Nephron (organoid): ENCODE measurements around the gene PGM2L1.
"Not testable (repeated sequence)": the region's sequence is repeated elsewhere in the genome, so short reads cannot be mapped to it uniquely, and the experiment has no call there.

ENCODE experiments used
- H3K27ac Mint-ChIP-seq, 3 experiments: 2 replicates each; pipeline ENCODE4 v1.8.0; 2020; ENCODE audit warnings: mixed read lengths in 3 of 3, mild to moderate bottlenecking in 2 of 3, moderate library complexity in 1 of 3
- H3K27me3 Mint-ChIP-seq: 2 replicates; pipeline ENCODE4 v1.8.0; 2021; ENCODE audit warnings: low read depth, mild to moderate bottlenecking, moderate library complexity, mixed read lengths
- H3K36me3 Mint-ChIP-seq: 2 replicates; pipeline ENCODE4 v1.8.0; 2020; ENCODE audit warnings: low read depth, mixed read lengths
- H3K4me1 Mint-ChIP-seq: 2 replicates; pipeline ENCODE4 v1.8.0; 2020; ENCODE audit warnings: mixed read lengths
- H3K4me3 Mint-ChIP-seq, 3 experiments: 2 replicates each; pipeline ENCODE4 v1.8.0; 2020; ENCODE audit warnings: mild to moderate bottlenecking in 3 of 3, mixed read lengths in 3 of 3, moderate library complexity in 2 of 3
- H3K9me3 Mint-ChIP-seq: 2 replicates; pipeline ENCODE4 v1.8.0; 2020; ENCODE audit warnings: mixed read lengths
- TF ChIP-seq, protein P1 (sequence below), 3 experiments: fragments of 200-600 bp; sonication (generic); IDR thresholded peaks; one replicate each; pipeline ENCODE4 v1.5.0; 2021; ENCODE audit warnings: antibody characterized with exemption in 3 of 3; ENCODE audit not compliant: unreplicated experiment in 3 of 3

The PGM2L1 gene

DNA sequence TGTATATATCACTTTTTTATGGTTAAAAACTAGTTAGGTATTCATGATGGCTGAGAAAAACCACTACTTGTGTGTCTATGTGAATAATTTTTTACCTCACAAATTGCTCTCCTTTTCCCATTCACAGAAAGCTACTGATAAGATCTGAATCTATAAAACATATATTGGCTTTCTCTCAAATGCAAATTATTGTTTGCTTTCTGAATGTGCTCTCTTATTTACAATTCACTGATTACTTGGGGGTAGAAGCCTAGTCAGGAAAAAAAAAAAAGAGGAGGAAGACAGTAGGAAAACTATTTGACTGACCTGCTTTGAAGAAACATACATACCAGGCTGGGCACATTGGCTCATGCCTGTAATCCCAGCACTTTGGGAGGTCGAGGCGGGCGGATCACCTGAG is 20.5 kb downstream of the PGM2L1 start:
- Mint-ChIP-seq H3K9me3 (no peaks in the 10 kb centered on the region), H3K27me3 (no peaks in the 10 kb centered on the region), H3K4me1 (peaks cover 8% of the 10 kb centered on the region), H3K27ac (no peak overlapping the region), H3K4me3 (no peak overlapping the region), H3K36me3 (peaks cover 6% of the 10 kb centered on the region)
- TF ChIP-seq, protein P1, sequence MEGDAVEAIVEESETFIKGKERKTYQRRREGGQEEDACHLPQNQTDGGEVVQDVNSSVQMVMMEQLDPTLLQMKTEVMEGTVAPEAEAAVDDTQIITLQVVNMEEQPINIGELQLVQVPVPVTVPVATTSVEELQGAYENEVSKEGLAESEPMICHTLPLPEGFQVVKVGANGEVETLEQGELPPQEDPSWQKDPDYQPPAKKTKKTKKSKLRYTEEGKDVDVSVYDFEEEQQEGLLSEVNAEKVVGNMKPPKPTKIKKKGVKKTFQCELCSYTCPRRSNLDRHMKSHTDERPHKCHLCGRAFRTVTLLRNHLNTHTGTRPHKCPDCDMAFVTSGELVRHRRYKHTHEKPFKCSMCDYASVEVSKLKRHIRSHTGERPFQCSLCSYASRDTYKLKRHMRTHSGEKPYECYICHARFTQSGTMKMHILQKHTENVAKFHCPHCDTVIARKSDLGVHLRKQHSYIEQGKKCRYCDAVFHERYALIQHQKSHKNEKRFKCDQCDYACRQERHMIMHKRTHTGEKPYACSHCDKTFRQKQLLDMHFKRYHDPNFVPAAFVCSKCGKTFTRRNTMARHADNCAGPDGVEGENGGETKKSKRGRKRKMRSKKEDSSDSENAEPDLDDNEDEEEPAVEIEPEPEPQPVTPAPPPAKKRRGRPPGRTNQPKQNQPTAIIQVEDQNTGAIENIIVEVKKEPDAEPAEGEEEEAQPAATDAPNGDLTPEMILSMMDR (IDR thresholded peaks at IDR 0.05; ENCODE audit: unreplicated experiment in 3 of 3): no peak

DNA sequence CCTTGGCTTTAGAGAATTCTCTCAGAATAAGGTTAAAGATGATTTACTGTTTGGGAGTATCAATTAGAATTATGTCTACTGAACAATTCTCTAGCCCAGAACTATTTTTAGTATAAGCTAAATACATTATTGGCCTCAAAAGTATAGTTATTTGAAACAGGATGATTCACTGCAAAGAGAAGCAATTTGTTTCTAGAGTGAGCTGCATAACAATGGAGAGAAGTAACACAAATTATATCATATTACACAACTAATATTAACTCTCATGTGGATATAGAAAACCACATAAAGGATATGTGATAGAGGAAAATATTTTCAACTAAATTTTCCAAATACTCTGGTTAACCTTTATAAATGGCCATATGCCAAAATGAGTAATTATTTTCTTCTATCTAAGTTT is 24.9 kb downstream of the PGM2L1 start:
- H3K27me3 Mint-ChIP-seq: no peaks in the 10 kb centered on the region
- no peak overlapping the region for H3K4me3 Mint-ChIP-seq
- H3K4me1 Mint-ChIP-seq: peaks cover 24% of the 10 kb centered on the region
- TF ChIP-seq, protein P1 (IDR thresholded peaks at IDR 0.05; ENCODE audit: unreplicated experiment in 3 of 3): no peak
- no peaks in the 10 kb centered on the region for H3K9me3 Mint-ChIP-seq
- H3K36me3 Mint-ChIP-seq: peaks cover 6% of the 10 kb centered on the region
- no peak overlapping the region for H3K27ac Mint-ChIP-seq

DNA sequence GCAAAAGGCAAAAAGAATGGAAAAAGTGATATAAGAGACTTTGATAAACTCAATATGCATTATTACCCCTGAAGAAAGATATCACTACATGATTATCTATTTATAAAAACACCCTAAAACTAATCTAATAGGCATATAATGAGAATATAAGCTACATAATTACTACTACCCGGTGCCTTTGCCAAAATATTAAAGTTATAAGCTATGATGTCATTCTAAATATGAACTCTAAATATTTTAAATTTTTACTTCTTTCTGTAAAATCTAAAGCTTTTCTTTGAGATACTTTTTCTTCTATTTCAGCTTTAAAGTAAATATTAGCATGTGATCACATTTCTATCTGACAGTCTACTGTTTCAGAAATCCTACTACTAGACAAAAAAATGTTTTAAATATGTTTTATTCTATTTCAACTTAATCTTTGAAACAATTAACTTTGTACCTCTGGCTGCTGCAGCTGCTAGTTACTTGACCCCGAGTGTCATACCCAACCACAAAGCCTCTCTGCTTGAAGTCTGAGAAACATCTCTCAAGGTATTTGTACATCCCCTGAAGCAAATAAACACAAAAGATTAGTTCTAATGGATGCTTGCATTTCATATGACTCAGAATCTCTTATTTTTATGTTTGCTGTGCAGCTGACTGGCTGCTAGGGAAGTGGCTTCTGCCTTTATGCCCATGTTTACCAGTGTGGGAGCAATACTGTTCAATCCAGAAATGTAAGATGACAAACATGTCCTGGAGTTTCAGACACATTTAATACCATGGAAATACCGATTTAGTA is 26.8 kb downstream of the PGM2L1 start:
- Mint-ChIP-seq H3K36me3 (peaks cover 6% of the 10 kb centered on the region), H3K9me3 (no peaks in the 10 kb centered on the region), H3K27me3 (no peaks in the 10 kb centered on the region), H3K4me1 (peaks cover 24% of the 10 kb centered on the region), H3K27ac (peak overlapping the region in 2 of 3 experiments; percentile 7 to 8), H3K4me3 (no peak overlapping the region)
- TF ChIP-seq, protein P1 (IDR thresholded peaks at IDR 0.05; ENCODE audit: unreplicated experiment in 3 of 3): no peak

DNA sequence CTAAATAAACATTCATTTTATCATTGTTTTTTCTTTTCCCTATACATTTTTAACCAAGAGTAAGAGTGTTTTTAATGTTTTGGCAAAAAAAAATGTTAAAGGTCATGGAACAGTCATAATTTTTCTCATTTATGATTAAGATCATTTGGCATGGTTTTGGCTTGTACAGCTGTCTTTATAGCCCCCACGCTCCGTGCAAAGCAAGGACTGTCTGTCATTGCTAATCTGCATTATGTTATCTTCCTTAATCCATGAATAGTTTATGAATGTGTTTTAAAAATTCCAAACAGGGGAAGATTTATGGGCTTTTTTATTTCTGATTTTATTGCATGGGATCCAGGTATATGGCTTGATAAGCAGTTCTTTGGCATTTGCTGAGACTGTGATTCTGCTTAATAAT is 28.1 kb downstream of the PGM2L1 start:
- Mint-ChIP-seq H3K4me1 (peaks cover 24% of the 10 kb centered on the region), H3K9me3 (no peaks in the 10 kb centered on the region), H3K36me3 (peaks cover 10% of the 10 kb centered on the region), H3K4me3 (no peak overlapping the region), H3K27ac (no peak overlapping the region), H3K27me3 (no peaks in the 10 kb centered on the region)
- TF ChIP-seq, protein P1 (IDR thresholded peaks at IDR 0.05; ENCODE audit: unreplicated experiment in 3 of 3): no peak

DNA sequence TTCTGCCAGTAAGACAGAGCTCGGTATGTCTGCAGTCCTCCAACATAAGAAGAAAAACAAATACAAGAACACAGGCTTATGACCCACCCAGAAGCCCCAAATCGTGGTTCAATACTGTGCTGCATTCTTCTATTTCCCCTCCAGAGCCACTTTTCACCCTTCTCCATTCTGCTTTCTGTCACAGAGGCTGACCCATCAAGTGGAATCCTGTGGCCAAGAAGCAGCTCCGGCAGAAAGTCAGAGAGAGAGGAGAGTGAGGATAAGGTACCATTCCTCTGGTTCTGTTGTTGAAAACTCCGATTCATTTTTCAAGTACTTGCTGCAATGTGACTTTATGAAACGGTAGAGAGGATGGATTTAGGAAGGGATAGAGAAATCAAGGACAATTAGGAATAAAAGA is 30.4 kb downstream of the PGM2L1 start:
- peaks cover 4% of the 10 kb centered on the region for H3K9me3 Mint-ChIP-seq
- peaks cover 15% of the 10 kb centered on the region for H3K36me3 Mint-ChIP-seq
- no peak overlapping the region for H3K27ac Mint-ChIP-seq
- TF ChIP-seq, protein P1 (IDR thresholded peaks at IDR 0.05; ENCODE audit: unreplicated experiment in 3 of 3): no peak
- H3K4me1 Mint-ChIP-seq: peaks cover 17% of the 10 kb centered on the region
- no peak overlapping the region for H3K4me3 Mint-ChIP-seq
- H3K27me3 Mint-ChIP-seq: no peaks in the 10 kb centered on the region

DNA sequence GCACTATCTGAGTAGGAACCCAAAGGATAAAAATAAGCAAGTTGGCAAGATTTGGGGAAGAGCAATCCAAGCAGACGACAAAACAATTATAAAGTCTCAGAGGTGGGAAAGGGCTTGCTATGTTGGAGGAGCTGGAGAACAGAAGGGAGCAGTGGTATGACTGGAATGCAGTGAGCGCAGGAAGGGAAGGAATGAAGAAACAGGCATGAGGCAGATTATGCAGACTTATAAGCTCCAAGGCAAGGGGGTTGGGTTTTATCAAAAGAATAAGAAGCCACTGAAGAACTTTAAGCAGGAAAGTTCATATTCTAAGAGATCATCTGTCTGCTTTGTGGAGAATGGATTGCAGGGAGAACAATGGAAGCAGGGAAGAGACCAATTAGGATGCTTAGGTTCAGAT is 31.7 kb downstream of the PGM2L1 start:
- H3K27me3 Mint-ChIP-seq: no peaks in the 10 kb centered on the region
- TF ChIP-seq, protein P1 (IDR thresholded peaks at IDR 0.05; ENCODE audit: unreplicated experiment in 3 of 3): no peak
- H3K4me1 Mint-ChIP-seq: peaks cover 11% of the 10 kb centered on the region
- peaks cover 14% of the 10 kb centered on the region for H3K9me3 Mint-ChIP-seq
- H3K4me3 Mint-ChIP-seq: no peak overlapping the region
- H3K36me3 Mint-ChIP-seq: peaks cover 28% of the 10 kb centered on the region
- no peak overlapping the region for H3K27ac Mint-ChIP-seq

DNA sequence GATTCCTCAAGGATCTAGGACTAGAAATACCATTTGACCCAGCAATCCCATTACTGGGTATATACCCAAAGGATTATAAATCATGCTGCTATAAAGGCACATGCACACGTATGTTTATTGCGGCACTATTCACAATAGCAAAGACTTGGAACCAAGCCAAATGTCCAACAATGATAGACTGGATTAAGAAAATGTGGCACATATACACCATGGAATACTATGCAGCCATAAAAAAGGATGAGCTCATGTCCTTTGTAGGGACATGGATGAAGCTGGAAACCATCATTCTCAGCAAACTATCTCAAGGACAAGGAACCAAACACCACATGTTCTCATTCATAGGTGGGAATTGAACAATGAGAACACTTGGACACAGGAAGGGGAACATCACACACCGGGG is 32.4 kb downstream of the PGM2L1 start:
- not testable (repeated sequence) for H3K4me3 Mint-ChIP-seq, H3K27ac Mint-ChIP-seq, H3K4me1 Mint-ChIP-seq, H3K27me3 Mint-ChIP-seq
- Mint-ChIP-seq H3K36me3 (peaks cover 36% of the 10 kb centered on the region), H3K9me3 (peaks cover 16% of the 10 kb centered on the region)
